Cerebellar nuclear complex (tissue), 1 donor: ENCODE results near the gene STRBP.
"Not testable (repeated sequence)": the region's sequence is repeated elsewhere in the genome, so short reads cannot be mapped to it uniquely, and the experiment has no call there.

Source experiments
- DNase-seq, 2 experiments: peaks; one replicate each; lab custom pipeline; 2025; lab: John Stamatoyannopoulos, UW

STRBP gene

GRCh38 chr9:123249162-123249561 is 19.2 kb downstream of the STRBP start:
- not testable (repeated sequence) for DNase-seq

GRCh38 chr9:123248630-123249029 is 19.8 kb downstream of the STRBP start:
- DNase-seq = no peak

GRCh38 chr9:123246534-123246933 is 21.9 kb downstream of the STRBP start:
- no peak for DNase-seq

DNA sequence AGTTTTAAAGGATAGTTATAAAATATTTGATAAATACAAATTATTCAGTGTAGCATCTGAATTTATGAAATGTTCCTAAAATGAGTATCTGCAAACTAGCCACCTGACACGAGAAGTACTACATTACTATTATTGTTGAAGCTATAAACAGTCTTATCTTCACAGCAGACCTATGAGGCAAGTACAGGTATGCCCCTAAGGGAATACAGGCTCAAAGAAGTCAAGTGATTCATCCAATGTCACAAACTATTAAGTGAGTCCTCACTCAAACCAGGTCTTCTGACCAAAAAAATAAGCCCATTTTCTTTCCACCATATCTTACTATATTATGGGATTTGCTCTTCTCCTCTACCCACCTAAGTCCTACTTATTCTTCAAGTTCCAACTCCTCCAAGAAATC is 28.7 kb downstream of the STRBP start:
- DNase-seq = no peak

- no peak for DNase-seq
Observed at GRCh38 chr9:123238365-123238764, 30.0 kb downstream of the STRBP start.

DNA sequence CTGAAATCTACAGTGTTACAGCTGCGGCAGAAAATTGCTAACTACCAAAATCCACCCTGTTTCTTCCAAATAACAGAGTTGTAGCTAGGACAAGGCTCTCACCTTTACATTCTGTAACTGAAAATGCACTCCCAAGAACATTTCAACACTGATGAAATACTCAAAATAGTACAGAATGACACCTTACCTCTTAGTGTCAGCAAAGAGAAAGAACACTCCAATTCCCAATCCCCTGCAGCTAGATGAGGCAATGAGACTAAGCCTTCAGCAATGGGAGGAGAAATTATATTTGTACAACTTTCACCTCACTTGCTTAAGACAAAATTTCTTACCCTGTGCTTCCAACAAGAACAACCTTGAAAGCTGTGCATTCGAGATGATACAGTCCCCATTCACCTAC is 31.2 kb downstream of the STRBP start:
- DNase-seq = no peak

DNA sequence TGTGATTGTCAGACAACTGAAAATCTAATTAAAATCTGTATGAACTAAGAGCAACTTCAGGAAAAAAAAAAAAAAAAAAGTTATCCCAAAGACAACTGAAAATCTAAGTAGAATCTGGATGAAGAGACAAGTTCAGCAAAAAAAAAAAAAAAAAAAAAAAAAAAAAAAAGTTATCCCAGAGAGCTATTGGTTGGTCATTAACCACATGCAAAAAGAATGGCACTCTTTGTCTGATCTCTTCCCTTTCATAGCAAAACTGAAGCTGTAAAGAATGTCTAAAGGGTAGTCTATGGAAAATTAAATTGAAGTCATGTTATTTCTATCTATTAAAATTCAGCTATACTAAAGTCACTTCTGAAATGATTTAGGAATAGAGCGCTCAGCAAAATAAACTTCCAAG is 32.9 kb downstream of the STRBP start:
- DNase-seq = no peak

DNA sequence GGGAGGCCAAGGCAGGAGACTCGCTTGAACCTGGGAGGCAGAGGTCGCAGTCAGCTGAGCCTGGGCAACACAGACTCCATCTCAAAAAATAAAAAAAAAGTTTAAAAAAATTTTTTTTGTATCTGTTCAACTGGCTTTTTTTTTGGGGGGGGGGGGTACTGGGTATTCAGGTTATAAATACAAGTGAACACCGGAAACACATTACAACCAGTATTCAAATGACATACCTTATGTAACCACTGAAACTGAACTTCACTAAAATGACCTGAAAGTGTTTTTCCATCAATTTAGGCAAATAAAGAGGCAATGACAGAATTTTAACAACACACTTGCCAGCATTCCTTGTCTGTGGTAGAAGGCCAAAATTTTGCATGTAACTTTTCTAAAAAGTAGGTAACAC is 33.5 kb downstream of the STRBP start:
- no peak for DNase-seq

GRCh38 chr9:123232332-123232731 is 36.1 kb downstream of the STRBP start:
- DNase-seq = no peak

DNA sequence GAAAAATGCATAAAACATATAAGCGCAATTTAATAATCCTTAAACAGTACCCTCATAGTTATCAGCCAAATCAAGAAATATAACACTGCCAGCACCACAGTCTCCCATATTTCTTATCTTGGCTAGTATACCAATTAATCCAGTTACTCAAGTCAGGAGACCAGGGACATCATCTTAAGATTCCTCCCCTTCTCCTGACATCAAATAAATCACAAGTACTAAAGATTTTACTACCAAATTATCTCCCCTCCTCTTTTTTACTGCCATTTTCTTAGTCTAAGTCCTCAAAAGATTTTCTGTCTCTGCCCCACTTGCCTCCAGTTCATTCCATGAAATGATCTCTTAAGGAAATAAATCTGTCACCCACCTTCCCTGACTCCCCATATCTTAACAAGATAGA is 37.0 kb downstream of the STRBP start:
- DNase-seq = no peak

DNA sequence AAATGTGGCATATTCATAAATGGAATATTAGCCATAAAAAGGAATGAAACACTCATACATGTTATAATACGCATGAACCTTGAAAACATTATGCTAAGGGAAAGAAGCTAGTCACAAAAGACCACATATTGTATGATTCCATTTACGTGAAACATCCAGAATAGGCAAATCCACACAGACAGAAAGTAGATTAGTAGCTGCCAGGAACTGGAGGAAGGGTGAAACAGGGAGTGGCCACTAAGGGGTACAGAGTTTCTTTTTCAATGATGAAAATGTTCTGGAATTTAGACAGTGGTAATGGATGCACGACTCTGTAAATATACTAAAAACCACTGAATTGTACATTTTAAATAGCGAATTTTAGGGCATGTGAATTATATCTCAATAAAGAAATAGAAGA is 39.4 kb downstream of the STRBP start:
- DNase-seq = no peak

- no peak for DNase-seq
Observed at GRCh38 chr9:123225995-123226394, 42.4 kb downstream of the STRBP start.

- DNase-seq = no peak
Observed at GRCh38 chr9:123225374-123225813, 43.0 kb downstream of the STRBP start.

DNA sequence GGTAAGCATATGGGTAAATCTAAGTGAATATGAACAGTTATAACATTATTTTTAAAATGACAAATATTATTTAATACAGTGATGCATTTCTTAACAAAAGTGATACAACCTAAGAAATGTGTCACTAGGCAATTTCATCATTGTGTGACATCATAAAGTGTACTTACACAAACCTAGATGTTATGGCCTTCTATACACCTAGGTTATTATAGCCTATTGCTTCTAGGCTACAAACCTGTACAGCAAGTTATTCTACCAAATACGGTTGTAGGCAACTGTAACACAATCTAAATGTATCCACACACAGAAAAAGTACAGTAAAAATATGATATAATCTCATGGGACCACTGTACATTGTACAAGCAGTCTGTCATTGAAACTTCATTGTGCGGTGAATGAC is 48.3 kb downstream of the STRBP start:
- no peak for DNase-seq

- DNase-seq = no peak
Observed at GRCh38 chr9:123218831-123219230, 49.6 kb downstream of the STRBP start.

- no peak for DNase-seq
Observed at GRCh38 chr9:123217128-123217654, 51.2 kb downstream of the STRBP start.

DNA sequence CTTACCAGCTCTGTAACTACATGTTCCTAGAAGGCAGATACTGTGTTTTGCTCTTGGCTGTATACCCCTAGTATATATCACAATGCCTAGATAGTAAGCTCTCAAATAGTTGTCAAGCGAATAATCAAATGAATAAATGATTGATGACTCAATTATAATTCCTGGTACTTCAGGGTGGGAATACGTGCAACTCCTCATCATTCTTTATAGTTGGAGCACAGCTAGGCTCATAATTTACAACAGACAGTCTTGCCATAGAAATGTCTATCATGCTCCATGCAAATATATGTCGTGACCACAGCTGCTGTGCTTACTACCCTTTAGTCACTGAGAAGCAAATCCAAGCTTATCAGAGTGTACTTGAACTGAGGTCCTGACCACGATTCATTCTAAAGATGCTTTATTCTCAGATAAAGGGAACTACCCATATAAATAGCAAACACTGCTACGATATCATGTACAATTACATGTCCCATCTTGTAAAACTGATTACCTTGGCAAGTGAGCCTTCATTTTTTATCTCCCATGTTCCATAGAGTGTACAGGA is 52.1 kb downstream of the STRBP start:
- DNase-seq = no peak

GRCh38 chr9:123211081-123211480 is 57.3 kb downstream of the STRBP start:
- DNase-seq = no peak

DNA sequence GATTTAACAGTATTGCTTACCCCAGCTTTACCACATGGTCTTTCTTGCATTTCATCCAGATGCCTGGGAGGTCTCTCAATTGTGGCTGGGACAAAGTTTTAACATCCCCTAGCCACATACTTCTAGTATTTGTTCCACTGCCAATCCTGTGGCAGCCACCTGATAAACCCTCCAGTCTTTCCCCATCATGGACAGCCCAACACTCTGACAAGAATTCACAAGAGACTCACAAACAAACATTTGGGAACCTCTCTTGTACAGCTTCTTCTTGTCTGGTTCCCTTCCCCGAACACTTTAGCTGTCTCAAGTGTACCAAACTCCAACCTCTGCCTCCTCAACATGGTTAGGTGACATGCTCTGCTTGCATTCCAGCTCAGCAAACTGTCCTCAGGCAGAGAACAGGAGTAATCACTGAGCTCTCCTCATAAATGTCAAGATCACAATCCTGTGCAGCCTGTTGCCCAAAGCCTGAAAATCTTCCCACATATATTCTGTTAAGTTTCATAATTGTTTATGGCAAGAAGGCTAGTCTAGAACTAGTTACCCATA is 59.7 kb downstream of the STRBP start:
- no peak for DNase-seq

DNA sequence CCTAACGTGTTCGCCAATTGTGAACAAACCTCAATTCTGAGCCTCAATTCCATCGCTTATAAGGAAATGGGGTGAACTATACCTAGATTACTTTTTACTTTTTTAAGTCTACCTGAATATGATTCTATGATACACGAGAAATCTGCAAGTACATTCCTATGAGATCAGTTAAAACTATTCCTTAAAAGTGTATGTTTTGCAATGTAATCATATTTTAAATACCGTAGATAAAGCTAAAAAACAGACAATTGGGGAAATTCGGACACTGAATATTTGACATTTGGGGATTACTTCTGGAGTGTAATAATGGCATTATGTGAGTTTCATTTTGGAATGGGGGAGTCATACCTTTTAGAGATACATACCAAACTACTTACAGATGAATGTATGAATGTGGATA is 62.3 kb downstream of the STRBP start:
- no peak for DNase-seq

- DNase-seq = no peak
Observed at GRCh38 chr9:123201083-123201482, 67.3 kb downstream of the STRBP start.

DNA sequence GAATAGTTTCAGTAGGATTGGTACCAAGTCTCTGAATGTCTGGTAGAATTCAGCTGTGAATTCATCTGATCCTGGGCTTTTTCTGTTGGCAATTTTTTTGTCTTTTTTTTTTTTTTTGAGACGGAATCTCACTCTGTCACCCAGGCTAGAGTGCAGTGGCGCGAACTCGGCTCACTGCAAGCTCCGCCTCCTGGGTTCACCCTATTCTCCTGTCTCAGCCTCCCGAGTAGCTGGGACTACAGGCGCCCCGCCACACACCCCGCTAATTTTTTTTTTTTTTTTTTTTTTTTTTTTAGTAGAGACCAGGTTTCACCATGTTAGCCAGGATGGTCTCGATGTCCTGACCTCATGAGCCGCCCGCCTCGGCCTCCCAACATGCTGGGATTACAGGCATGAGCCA is 67.9 kb downstream of the STRBP start:
- not testable (repeated sequence) for DNase-seq

GRCh38 chr9:123196124-123196523 is 72.3 kb downstream of the STRBP start:
- no peak for DNase-seq

GRCh38 chr9:123194023-123194422 is 74.4 kb downstream of the STRBP start:
- no peak for DNase-seq
